ENCODE measurements around the gene NAV2.
"Not testable (repeated sequence)": the region's sequence is repeated elsewhere in the genome, so short reads cannot be mapped to it uniquely, and the experiment has no call there.

The NAV2 gene

GRCh38 chr11:19872512-19873145 lies 160.0 kb downstream of the NAV2 start:
- no peak for DNase-seq

- no peak for DNase-seq
Measured at GRCh38 chr11:19873730-19874129, 161.1 kb downstream of the NAV2 start.

- DNase-seq, result no peak
Measured at GRCh38 chr11:19874266-19874665, 161.6 kb downstream of the NAV2 start.

- no peak for DNase-seq
Measured at GRCh38 chr11:19876750-19877149, 164.1 kb downstream of the NAV2 start.

- no peak for DNase-seq
Measured at GRCh38 chr11:19878520-19878919, 165.9 kb downstream of the NAV2 start.

- DNase-seq, result no peak
Measured at GRCh38 chr11:19879307-19880087, 166.9 kb downstream of the NAV2 start.

GRCh38 chr11:19880088-19880345 lies 167.4 kb downstream of the NAV2 start:
- no peak for DNase-seq

GRCh38 chr11:19881177-19881576 lies 168.5 kb downstream of the NAV2 start:
- no peak for DNase-seq

- DNase-seq, result no peak
Measured at GRCh38 chr11:19882356-19882755, 169.7 kb downstream of the NAV2 start.

GRCh38 chr11:19886498-19886897 lies 173.9 kb downstream of the NAV2 start:
- no peak for DNase-seq

- DNase-seq, result no peak
Measured at GRCh38 chr11:19887842-19888241, 175.2 kb downstream of the NAV2 start.

GRCh38 chr11:19889531-19889930 lies 176.9 kb downstream of the NAV2 start:
- DNase-seq, result no peak

GRCh38 chr11:19890308-19890707 lies 177.7 kb downstream of the NAV2 start:
- DNase-seq, result no peak

GRCh38 chr11:19891022-19891421 lies 178.4 kb downstream of the NAV2 start:
- DNase-seq, result no peak

- no peak for DNase-seq
Measured at GRCh38 chr11:19892387-19892786, 179.8 kb downstream of the NAV2 start.

- DNase-seq, result no peak
Measured at GRCh38 chr11:19892876-19893275, 180.2 kb downstream of the NAV2 start.

- DNase-seq, result no peak
Measured at GRCh38 chr11:19894404-19894803, 181.8 kb downstream of the NAV2 start.

GRCh38 chr11:19895037-19895436 lies 182.4 kb downstream of the NAV2 start:
- DNase-seq, result not testable (repeated sequence)

- no peak for DNase-seq
Measured at GRCh38 chr11:19895776-19896175, 183.1 kb downstream of the NAV2 start.

GRCh38 chr11:19903620-19904069 lies 191.0 kb downstream of the NAV2 start:
- peak; percentile 39 for DNase-seq

- no peak for DNase-seq
Measured at GRCh38 chr11:19905280-19905853, 192.7 kb downstream of the NAV2 start.

- no peak for DNase-seq
Measured at GRCh38 chr11:19906126-19906525, 193.5 kb downstream of the NAV2 start.

- DNase-seq, result no peak
Measured at GRCh38 chr11:19907008-19907579, 194.5 kb downstream of the NAV2 start.

GRCh38 chr11:19907839-19908238 lies 195.2 kb downstream of the NAV2 start:
- no peak for DNase-seq

Data from CD4-positive, alpha-beta T cell treated with Interleukin-12 subunit alpha and Interleukin-12 subunit beta, for 1 hour (primary cell).